Bronchial epithelial cell (primary cell): ENCODE results near the gene AGAP1. TPM values are rescaled to one million over a fixed set of nuclear protein-coding genes. Genes with fewer than 3 reads are reported as not detected.

Source experiments
- DNase-seq: peaks from one replicate; pipeline ENCODE4 v3.0.0-alpha.2; 2010; ENCODE audit warnings: low read depth
- FAIRE-seq: peaks from 2 replicates; lab custom pipeline; 2011; peaks lifted over from hg19 to GRCh38; lab: Jason Lieb, UNC
- H3K27me3 ChIP-seq: 2 replicates; pipeline ENCODE4 v1.5.1; 2011; ENCODE audit warnings: low read length; ENCODE audit not compliant: control insufficient read depth, insufficient read depth
- H3K36me3 ChIP-seq: 2 replicates; pipeline ENCODE4 v1.5.1; 2011; ENCODE audit warnings: low read length; ENCODE audit not compliant: control insufficient read depth, insufficient read depth
- H3K4me3 ChIP-seq: 2 replicates; pipeline ENCODE4 v1.5.1; 2011; ENCODE audit warnings: mild to moderate bottlenecking, low read depth, low read length, control low read depth
- CTCF ChIP-seq: IDR thresholded peaks from 2 replicates; pipeline ENCODE4 v1.5.1; 2011; ENCODE audit warnings: mild to moderate bottlenecking, moderate library complexity, low read length, control low read depth, inconsistent platforms; ENCODE audit not compliant: insufficient read depth, severe bottlenecking
- total RNA-seq: library from RNA; depleted of rRNA; stranded (reverse); fragments of >200 nt; gene quantifications from 2 replicates; pipeline ENCODE4 v1.2.1, GENCODE V29; 2014

The AGAP1 gene
- total RNA-seq, 1 donor from 2014 or later = 22.4 TPM

- no peak for FAIRE-seq
These were observed 686.4 kb downstream of the AGAP1 start for GRCh38 chr2:236180076-236180816.

DNA sequence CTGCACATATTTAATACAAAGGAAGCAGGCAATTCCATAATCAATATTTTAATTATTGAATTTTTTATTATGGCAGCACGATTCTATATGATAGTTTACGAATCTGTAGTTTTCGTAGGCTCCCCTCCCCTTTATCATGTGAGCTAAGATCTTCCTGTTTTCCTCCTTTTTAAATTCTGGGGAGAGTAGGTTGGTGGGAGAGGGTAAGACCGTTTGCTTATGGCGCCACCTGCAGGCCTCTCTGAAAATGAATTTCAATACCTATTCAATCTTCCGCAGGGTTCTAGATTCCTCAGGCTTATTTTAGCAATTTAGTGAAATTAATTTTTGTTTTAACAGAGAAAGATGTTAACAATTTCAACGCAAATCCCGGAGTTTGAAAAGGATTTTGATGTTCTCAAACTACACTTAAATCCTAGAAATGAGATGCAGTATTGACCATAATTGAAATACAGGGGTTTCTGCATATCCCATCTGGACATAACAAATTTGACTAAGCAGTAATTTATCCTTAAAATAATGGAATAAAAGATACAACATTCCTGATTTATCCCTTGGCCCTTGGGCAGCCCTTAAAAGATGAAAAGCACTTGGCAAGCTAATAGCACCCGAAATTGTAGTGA, 687.1 kb downstream of the AGAP1 start:
- FAIRE-seq (no peak), DNase-seq (peak; percentile 46)
- Histone ChIP-seq H3K36me3 (no peaks in the 10 kb centered on the region), H3K27me3 (peaks cover 3% of the 10 kb centered on the region), H3K4me3 (no peak overlapping the region)
- peak; percentile 60 for TF ChIP-seq CTCF

More at GRCh38 chr2:236180076-236180816, 686.4 kb downstream of the AGAP1 start:
- H3K27me3 ChIP-seq = peaks cover 3% of the 10 kb centered on the region
- TF ChIP-seq CTCF = no peak
- peak; percentile 81 for DNase-seq
- H3K4me3 ChIP-seq = no peak overlapping the region
- no peaks in the 10 kb centered on the region for H3K36me3 ChIP-seq
